NOMO-1 treated with DMSO at 0.1 percent for 48 hours (cell line): ENCODE data around the gene TKTL2.
A peak's percentile ranks its signal among the peaks of the same experiment; 100 is the strongest.

Experiments
- DNase-seq: peaks from one replicate; lab custom pipeline; 2025; ENCODE audit not compliant: unreplicated experiment; lab: John Stamatoyannopoulos, UW

TKTL2 gene

GRCh38 chr4:163473576-163473975 lies at the start of gene TKTL2:
Gene TKTL2 (minus strand): TSS chr4:163473754. CDS start chr4:163473734, 20 bp downstream.
- no peak for DNase-seq

- no peak for DNase-seq
Observed at GRCh38 chr4:163515198-163515597, 41.6 kb upstream of the TKTL2 start.

GRCh38 chr4:163505374-163505773 lies 31.8 kb upstream of the TKTL2 start:
- peak; percentile 80 for DNase-seq

- no peak for DNase-seq
Observed at GRCh38 chr4:163500586-163500985, 27.0 kb upstream of the TKTL2 start.

GRCh38 chr4:163495900-163496299 lies 22.3 kb upstream of the TKTL2 start:
- DNase-seq: peak; percentile 38

GRCh38 chr4:163494360-163495241 lies 21.0 kb upstream of the TKTL2 start, which contains the start of gene TMA16:
Gene TMA16 (plus strand): TSS chr4:163494690. CDS start chr4:163494802, 112 bp downstream.
- peak; percentile 84 for DNase-seq

- peak; percentile 60 for DNase-seq
Observed at GRCh38 chr4:163493643-163494359, 20.2 kb upstream of the TKTL2 start.

- peak; percentile 22 for DNase-seq
Observed at GRCh38 chr4:163492951-163493504, 19.5 kb upstream of the TKTL2 start.

- DNase-seq: no peak
Observed at GRCh38 chr4:163489929-163490328, 16.4 kb upstream of the TKTL2 start.

- DNase-seq: no peak
Observed at GRCh38 chr4:163486321-163486720, 12.8 kb upstream of the TKTL2 start.

GRCh38 chr4:163485589-163485988 lies 12.0 kb upstream of the TKTL2 start:
- DNase-seq: no peak

- DNase-seq: peak; percentile 59
Observed at GRCh38 chr4:163484906-163485305, 11.4 kb upstream of the TKTL2 start.

GRCh38 chr4:163482190-163482589 lies 8.6 kb upstream of the TKTL2 start:
- DNase-seq: peak; percentile 92

GRCh38 chr4:163476761-163477438 lies 3.3 kb upstream of the TKTL2 start:
- DNase-seq: no peak

GRCh38 chr4:163474027-163474426 lies 473 bp upstream of the TKTL2 start:
- no peak for DNase-seq

- DNase-seq: no peak
Observed at GRCh38 chr4:163473130-163473529, 424 bp downstream of the TKTL2 start.

- peak; percentile 24 for DNase-seq
Observed at GRCh38 chr4:163470391-163470790, 3.2 kb downstream of the TKTL2 start.

GRCh38 chr4:163467082-163467770 lies 6.3 kb downstream of the TKTL2 start:
- no peak for DNase-seq

GRCh38 chr4:163462556-163462955 lies 11.0 kb downstream of the TKTL2 start:
- DNase-seq: no peak

GRCh38 chr4:163448540-163449203 lies 24.9 kb downstream of the TKTL2 start:
- DNase-seq: no peak
